ENCODE measurements around the gene USP6. TPM values are rescaled to one million over a fixed set of nuclear protein-coding genes. Genes with fewer than 3 reads are reported as not detected.
"Not testable (repeated sequence)": the region's sequence is repeated elsewhere in the genome, so short reads cannot be mapped to it uniquely, and the experiment has no call there.

The USP6 gene
- total RNA-seq, 1 donor from 2014 or later, result not detected

GRCh38 chr17:5110816-5111215, 5.0 kb upstream of the USP6 start:
- H3K4me3 ChIP-seq (ENCODE audit: low read depth, low read length), result peak overlapping the region; percentile 80
- no peak for DNase-seq (ENCODE audit: low read depth)
- no peak for TF ChIP-seq CTCF (conservative IDR thresholded peaks at IDR 0.05; ENCODE audit: low read depth, low read length)

GRCh38 chr17:5111402-5112204, 4.2 kb upstream of the USP6 start, which contains the start of gene ZNF232:
Gene ZNF232 (minus strand): TSS chr17:5111878. CDS start chr17:5111822, 56 bp downstream.
- DNase-seq (ENCODE audit: low read depth), result peak; percentile 46
- no peak for TF ChIP-seq CTCF (conservative IDR thresholded peaks at IDR 0.05; ENCODE audit: low read depth, low read length)
- H3K4me3 ChIP-seq (ENCODE audit: low read depth, low read length), result peak within 1 kb of the TSS; percentile 80

GRCh38 chr17:5118219-5118618, 2.4 kb downstream of the USP6 start:
- DNase-seq (ENCODE audit: low read depth), result no peak
- TF ChIP-seq CTCF (conservative IDR thresholded peaks at IDR 0.05; ENCODE audit: low read depth, low read length), result no peak

GRCh38 chr17:5120036-5120435, 4.2 kb downstream of the USP6 start:
- no peak for TF ChIP-seq CTCF (conservative IDR thresholded peaks at IDR 0.05; ENCODE audit: low read depth, low read length)
- H3K4me3 ChIP-seq (ENCODE audit: low read depth, low read length), result no peak overlapping the region
- no peak for DNase-seq (ENCODE audit: low read depth)

More at GRCh38 chr17:5118219-5118618, 2.4 kb downstream of the USP6 start:
- H3K4me3 ChIP-seq (ENCODE audit: low read depth, low read length), result no peak overlapping the region

GRCh38 chr17:5120436-5121185, 4.8 kb downstream of the USP6 start:
- not testable (repeated sequence) for DNase-seq (ENCODE audit: low read depth); H3K4me3 ChIP-seq (ENCODE audit: low read depth, low read length)

- H3K4me3 ChIP-seq (ENCODE audit: low read depth, low read length), result no peak overlapping the region
- TF ChIP-seq CTCF (conservative IDR thresholded peaks at IDR 0.05; ENCODE audit: low read depth, low read length), result no peak
Measured at GRCh38 chr17:5121186-5121841, 5.5 kb downstream of the USP6 start.

GRCh38 chr17:5122056-5122455, 6.2 kb downstream of the USP6 start:
- DNase-seq (ENCODE audit: low read depth); H3K4me3 ChIP-seq (ENCODE audit: low read depth, low read length): not testable (repeated sequence)

More at GRCh38 chr17:5121186-5121841, 5.5 kb downstream of the USP6 start:
- no peak for DNase-seq (ENCODE audit: low read depth)
